Measurements from ENCODE around the gene SCAF11.

- TF ChIP-seq POLR2A (IDR thresholded peaks at IDR 0.05): no peak
- TF ChIP-seq, protein P1, sequence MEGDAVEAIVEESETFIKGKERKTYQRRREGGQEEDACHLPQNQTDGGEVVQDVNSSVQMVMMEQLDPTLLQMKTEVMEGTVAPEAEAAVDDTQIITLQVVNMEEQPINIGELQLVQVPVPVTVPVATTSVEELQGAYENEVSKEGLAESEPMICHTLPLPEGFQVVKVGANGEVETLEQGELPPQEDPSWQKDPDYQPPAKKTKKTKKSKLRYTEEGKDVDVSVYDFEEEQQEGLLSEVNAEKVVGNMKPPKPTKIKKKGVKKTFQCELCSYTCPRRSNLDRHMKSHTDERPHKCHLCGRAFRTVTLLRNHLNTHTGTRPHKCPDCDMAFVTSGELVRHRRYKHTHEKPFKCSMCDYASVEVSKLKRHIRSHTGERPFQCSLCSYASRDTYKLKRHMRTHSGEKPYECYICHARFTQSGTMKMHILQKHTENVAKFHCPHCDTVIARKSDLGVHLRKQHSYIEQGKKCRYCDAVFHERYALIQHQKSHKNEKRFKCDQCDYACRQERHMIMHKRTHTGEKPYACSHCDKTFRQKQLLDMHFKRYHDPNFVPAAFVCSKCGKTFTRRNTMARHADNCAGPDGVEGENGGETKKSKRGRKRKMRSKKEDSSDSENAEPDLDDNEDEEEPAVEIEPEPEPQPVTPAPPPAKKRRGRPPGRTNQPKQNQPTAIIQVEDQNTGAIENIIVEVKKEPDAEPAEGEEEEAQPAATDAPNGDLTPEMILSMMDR (IDR thresholded peaks at IDR 0.05): no peak
Measured at GRCh38 chr12:45909041-45909713, 81.2 kb downstream of the SCAF11 start.
